Esophagus mucosa (tissue), 1 donor: ENCODE results near the gene TMEM179. TPM values are rescaled to one million over a fixed set of nuclear protein-coding genes. Genes with fewer than 3 reads are reported as not detected.
"Not testable (repeated sequence)": the region's sequence is repeated elsewhere in the genome, so short reads cannot be mapped to it uniquely, and the experiment has no call there.

ENCODE experiments used
- ATAC-seq: fragments of 200-7000 bp; cut with Tn5 transposase; one replicate; pipeline ENCODE4 v1.9.1; 2020
- total RNA-seq: library from RNA; stranded (reverse); gene quantifications from one replicate; pipeline ENCODE4 v1.2.4, GENCODE V29; 2023
- donor health status: DM: yes; HTN: yes; CAD: no.

The TMEM179 gene
- total RNA-seq, 1 donor from 2014 or later, result not detected

GRCh38 chr14:104585966-104586697 lies 18.4 kb downstream of the TMEM179 start:
- no peak for ATAC-seq

- ATAC-seq, result no peak
These were observed 20.0 kb downstream of the TMEM179 start for GRCh38 chr14:104584557-104584956.

- ATAC-seq, result no peak
These were observed 20.9 kb downstream of the TMEM179 start for GRCh38 chr14:104583424-104584306.

GRCh38 chr14:104582662-104583061 lies 21.9 kb downstream of the TMEM179 start:
- no peak for ATAC-seq

GRCh38 chr14:104582005-104582404 lies 22.6 kb downstream of the TMEM179 start:
- no peak for ATAC-seq

- no peak for ATAC-seq
These were observed 23.1 kb downstream of the TMEM179 start for GRCh38 chr14:104581521-104581920.

GRCh38 chr14:104580961-104581360 lies 23.6 kb downstream of the TMEM179 start:
- no peak for ATAC-seq

- ATAC-seq, result not testable (repeated sequence)
These were observed 24.6 kb downstream of the TMEM179 start for GRCh38 chr14:104579939-104580338.

- no peak for ATAC-seq
These were observed 25.1 kb downstream of the TMEM179 start, which contains the start of gene C14orf180 for GRCh38 chr14:104579507-104579906. C14orf180 (plus strand) TSS chr14:104579764; CDS start chr14:104586431, 6,667 bp downstream.

GRCh38 chr14:104578321-104578720 lies 26.3 kb downstream of the TMEM179 start:
- no peak for ATAC-seq

- ATAC-seq, result no peak
These were observed 26.7 kb downstream of the TMEM179 start for GRCh38 chr14:104577847-104578301.

GRCh38 chr14:104577426-104577825 lies 27.1 kb downstream of the TMEM179 start:
- no peak for ATAC-seq

- no peak for ATAC-seq
These were observed 27.6 kb downstream of the TMEM179 start for GRCh38 chr14:104576970-104577332.

- no peak for ATAC-seq
These were observed 28.2 kb downstream of the TMEM179 start for GRCh38 chr14:104576232-104576969.

- ATAC-seq, result no peak
These were observed 29.5 kb downstream of the TMEM179 start for GRCh38 chr14:104574978-104575583.

- ATAC-seq, result no peak
These were observed 30.0 kb downstream of the TMEM179 start for GRCh38 chr14:104574536-104574935.

GRCh38 chr14:104573930-104574329 lies 30.6 kb downstream of the TMEM179 start:
- no peak for ATAC-seq

- no peak for ATAC-seq
These were observed 31.9 kb downstream of the TMEM179 start for GRCh38 chr14:104572668-104573067.

- ATAC-seq, result no peak
These were observed 32.4 kb downstream of the TMEM179 start for GRCh38 chr14:104572024-104572626.

- ATAC-seq, result no peak
These were observed 33.3 kb downstream of the TMEM179 start for GRCh38 chr14:104571246-104571645.

- no peak for ATAC-seq
These were observed 35.1 kb downstream of the TMEM179 start for GRCh38 chr14:104569435-104569834.

- ATAC-seq, result no peak
These were observed 36.0 kb downstream of the TMEM179 start for GRCh38 chr14:104568620-104569019.
